ENCODE data around the gene CHST10. TPM values are rescaled to one million over a fixed set of nuclear protein-coding genes. Genes with fewer than 3 reads are reported as not detected.

Gene CHST10
- polyA plus RNA-seq, 3 donors = 22.5 to 24.4 (median 23.0) TPM

GRCh38 chr2:100416397-100416934 lies 1.0 kb downstream of the CHST10 start:
- no peak for DNase-seq (ENCODE audit: low read depth in 3 of 3, low spot score in 2 of 3)

GRCh38 chr2:100413571-100413970 lies 3.9 kb downstream of the CHST10 start:
- DNase-seq (ENCODE audit: low read depth in 3 of 3, low spot score in 2 of 3) = no peak

GRCh38 chr2:100412881-100413321 lies 4.6 kb downstream of the CHST10 start:
- DNase-seq (ENCODE audit: low read depth in 3 of 3, low spot score in 2 of 3) = no peak

GRCh38 chr2:100412466-100412865 lies 5.0 kb downstream of the CHST10 start:
- no peak for DNase-seq (ENCODE audit: low read depth in 3 of 3, low spot score in 2 of 3)

- no peak for DNase-seq (ENCODE audit: low read depth in 3 of 3, low spot score in 2 of 3)
Measured at GRCh38 chr2:100411841-100412292, 5.6 kb downstream of the CHST10 start.

GRCh38 chr2:100409975-100410647 lies 7.4 kb downstream of the CHST10 start:
- no peak for DNase-seq (ENCODE audit: low read depth in 3 of 3, low spot score in 2 of 3)

GRCh38 chr2:100409461-100409860 lies 8.0 kb downstream of the CHST10 start:
- no peak for DNase-seq (ENCODE audit: low read depth in 3 of 3, low spot score in 2 of 3)

GRCh38 chr2:100408941-100409340 lies 8.5 kb downstream of the CHST10 start:
- DNase-seq (ENCODE audit: low read depth in 3 of 3, low spot score in 2 of 3) = no peak

GRCh38 chr2:100408104-100408503 lies 9.4 kb downstream of the CHST10 start:
- DNase-seq (ENCODE audit: low read depth in 3 of 3, low spot score in 2 of 3) = no peak

- DNase-seq (ENCODE audit: low read depth in 3 of 3, low spot score in 2 of 3) = no peak
Measured at GRCh38 chr2:100407563-100407962, 9.9 kb downstream of the CHST10 start.

- DNase-seq (ENCODE audit: low read depth in 3 of 3, low spot score in 2 of 3) = no peak
Measured at GRCh38 chr2:100407073-100407472, 10.4 kb downstream of the CHST10 start.

- DNase-seq (ENCODE audit: low read depth in 3 of 3, low spot score in 2 of 3) = no peak
Measured at GRCh38 chr2:100406120-100406508, 11.4 kb downstream of the CHST10 start.

- no peak for DNase-seq (ENCODE audit: low read depth in 3 of 3, low spot score in 2 of 3)
Measured at GRCh38 chr2:100405403-100406119, 11.9 kb downstream of the CHST10 start.

GRCh38 chr2:100404411-100404810 lies 13.1 kb downstream of the CHST10 start:
- DNase-seq (ENCODE audit: low read depth in 3 of 3, low spot score in 2 of 3) = no peak

GRCh38 chr2:100403722-100404121 lies 13.7 kb downstream of the CHST10 start:
- no peak for DNase-seq (ENCODE audit: low read depth in 3 of 3, low spot score in 2 of 3)

- DNase-seq (ENCODE audit: low read depth in 3 of 3, low spot score in 2 of 3) = no peak
Measured at GRCh38 chr2:100401268-100401667, 16.2 kb downstream of the CHST10 start.

GRCh38 chr2:100399714-100400113 lies 17.8 kb downstream of the CHST10 start:
- DNase-seq (ENCODE audit: low read depth in 3 of 3, low spot score in 2 of 3) = no peak

GRCh38 chr2:100397976-100398375 lies 19.5 kb downstream of the CHST10 start:
- no peak for DNase-seq (ENCODE audit: low read depth in 3 of 3, low spot score in 2 of 3)

GRCh38 chr2:100397118-100397860 lies 20.2 kb downstream of the CHST10 start:
- no peak for DNase-seq (ENCODE audit: low read depth in 3 of 3, low spot score in 2 of 3)

GRCh38 chr2:100396483-100396882 lies 21.0 kb downstream of the CHST10 start:
- no peak for DNase-seq (ENCODE audit: low read depth in 3 of 3, low spot score in 2 of 3)

All from right renal cortex interstitium (tissue), 3 donors.